Body of pancreas (tissue), 4 donors: ENCODE results near the gene GUCY2C. TPM values are rescaled to one million over a fixed set of nuclear protein-coding genes. Genes with fewer than 3 reads are reported as not detected.

Experiments
- ATAC-seq: fragments of 150-250 bp; one replicate; pipeline ENCODE4 v1.9.1; 2016
- DNase-seq, 4 donors: peaks; one replicate each; pipeline ENCODE4 v3.0.0-alpha.2; 2019
- H3K27ac ChIP-seq, 4 donors: fragments of 200-600 bp; sonication (generic); 1 replicate in 3 of 4; 2 replicates in 1 of 4; pipeline versions ENCODE4 v1.5.1 to v1.6.1; 2016 to 2019; ENCODE audit warnings: mild to moderate bottlenecking in 1 of 4, mixed read lengths in 1 of 4, moderate library complexity in 1 of 4
- H3K27me3 ChIP-seq, 2 donors: fragments of 200-600 bp; sonication (generic); one replicate each; pipeline ENCODE4 v1.6.0; 2016; ENCODE audit warnings: mild to moderate bottlenecking in 1 of 2
- H3K36me3 ChIP-seq, 2 donors: fragments of 200-600 bp; sonication (generic); replicated peaks in 1 of 2; 2 replicates each; pipeline ENCODE4 v1.5.1; 2016; ENCODE audit warnings: low read depth in 2 of 2; ENCODE audit not compliant: insufficient read depth in 1 of 2
- H3K4me1 ChIP-seq: fragments of 200-600 bp; sonication (generic); one replicate; pipeline ENCODE4 v1.6.0; 2016
- H3K4me3 ChIP-seq, 2 donors: fragments of 200-600 bp; sonication (generic); 1 replicate in 1 of 2; 2 replicates in 1 of 2; pipeline ENCODE4 v1.5.1; 2016 to 2019
- H3K9me3 ChIP-seq, 3 donors: fragments of 200-600 bp; sonication (generic); 1 replicate in 2 of 3; 2 replicates in 1 of 3; pipeline ENCODE4 v1.5.1; 2016
- POLR2A ChIP-seq, 3 donors: fragments of 450-650 bp; IDR thresholded peaks; one replicate each; pipeline ENCODE4 v1.6.1; 2016; ENCODE audit warnings: antibody characterized with exemption in 3 of 3, mild to moderate bottlenecking in 2 of 3
- WGBS, 2 donors: methylation state at CpG; one replicate each; pipeline ENCODE4 v1.1.5; 2017; 5-methylcytosine and 5-hydroxymethylcytosine counted together
- intact Hi-C: fragments of 100-400 bp; cut with DNase I; formaldehyde crosslinking; loops from one replicate; pipeline ENCODE4 v1.15.1; 2023
- total RNA-seq, 2 donors: library from RNA; depleted of rRNA; stranded (reverse); fragments of >200 nt; gene quantifications; one replicate each; pipeline ENCODE4 v1.1.0, GENCODE V29; 2016
- TF ChIP-seq, protein P1 (sequence below), 7 experiments: fragments of 450-650 bp in 4 of 7; fragments of 200-600 bp in 3 of 7; sonication (generic) in 3 of 7; IDR thresholded peaks; one replicate each; pipeline ENCODE4 v1.5.1; 2016 to 2019; ENCODE audit warnings: antibody characterized with exemption in 7 of 7

Gene GUCY2C
- total RNA-seq, 2 donors from 2014 or later, result not detected

DNA sequence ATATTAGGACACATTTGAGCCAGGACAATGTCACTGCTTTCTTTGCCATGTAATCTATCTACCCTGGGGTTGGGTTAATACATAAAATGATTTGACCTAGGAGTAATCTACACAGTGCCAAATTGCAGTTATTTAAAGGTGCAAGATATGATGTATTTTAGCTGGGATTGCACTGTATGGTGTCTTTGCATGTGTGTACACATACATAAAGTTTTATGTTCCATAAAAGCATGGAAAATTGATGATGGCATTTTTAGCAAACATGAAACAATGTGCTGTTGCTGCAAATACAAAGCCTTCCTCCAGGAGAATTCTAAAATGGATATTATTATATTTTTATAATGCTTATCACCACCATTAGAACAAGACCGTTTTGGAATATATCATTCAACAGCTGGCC is 104.7 kb downstream of the GUCY2C start:
- no peak for ATAC-seq
- H3K9me3 ChIP-seq, result no peaks in the 10 kb centered on the region

DNA sequence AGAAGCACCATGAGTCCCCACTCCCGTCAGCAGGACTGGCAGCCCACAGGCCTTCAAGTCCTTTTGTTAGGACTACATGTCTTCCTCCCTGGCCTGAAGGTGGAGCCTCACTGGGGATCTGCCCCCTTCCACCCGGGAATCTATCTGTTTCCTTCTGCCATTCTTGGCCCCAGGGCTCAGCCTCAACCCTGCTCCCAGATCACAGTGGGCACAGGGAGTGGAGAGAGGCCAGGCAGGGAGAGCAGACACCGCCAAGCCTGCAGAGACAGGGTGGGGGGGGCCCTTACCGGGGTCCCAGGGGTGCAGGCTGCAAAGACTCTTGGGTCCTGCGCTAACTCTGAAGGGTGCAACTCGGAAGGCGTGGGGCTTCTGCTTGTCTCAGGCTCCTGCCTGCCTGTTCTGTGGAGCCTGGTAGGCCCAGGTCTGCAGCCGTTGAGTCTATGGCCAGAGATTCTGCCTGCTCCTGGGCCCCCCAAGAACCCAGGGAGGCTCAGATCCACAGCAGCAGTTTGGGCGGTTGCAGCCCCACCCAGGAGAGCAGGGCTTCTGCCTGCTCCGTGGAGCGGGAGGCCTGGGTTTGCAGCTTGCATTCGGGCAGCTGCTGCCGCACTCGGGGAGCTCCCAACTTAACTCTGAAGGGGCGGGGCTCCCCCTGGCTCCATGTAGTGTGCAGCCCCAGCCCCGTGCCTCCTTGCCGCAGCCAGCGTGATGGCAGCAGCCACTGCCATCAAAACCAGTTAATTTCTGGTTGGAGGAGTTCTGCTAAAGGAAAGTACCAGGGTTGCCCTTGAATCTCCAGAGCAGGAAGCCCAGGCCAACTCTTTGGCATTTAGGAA is 107.0 kb downstream of the GUCY2C start:
- Histone ChIP-seq H3K9me3 (no peaks in the 10 kb centered on the region), H3K36me3 (no peaks in the 10 kb centered on the region), H3K4me3 (no peak overlapping the region), H3K27ac (no peak overlapping the region), H3K27me3 (no peaks in the 10 kb centered on the region), H3K4me1 (peaks cover 8% of the 10 kb centered on the region)
- intact Hi-C loops, result no loop called here
- DNase-seq, result no peak
- no peak for ATAC-seq
- TF ChIP-seq, protein P1, sequence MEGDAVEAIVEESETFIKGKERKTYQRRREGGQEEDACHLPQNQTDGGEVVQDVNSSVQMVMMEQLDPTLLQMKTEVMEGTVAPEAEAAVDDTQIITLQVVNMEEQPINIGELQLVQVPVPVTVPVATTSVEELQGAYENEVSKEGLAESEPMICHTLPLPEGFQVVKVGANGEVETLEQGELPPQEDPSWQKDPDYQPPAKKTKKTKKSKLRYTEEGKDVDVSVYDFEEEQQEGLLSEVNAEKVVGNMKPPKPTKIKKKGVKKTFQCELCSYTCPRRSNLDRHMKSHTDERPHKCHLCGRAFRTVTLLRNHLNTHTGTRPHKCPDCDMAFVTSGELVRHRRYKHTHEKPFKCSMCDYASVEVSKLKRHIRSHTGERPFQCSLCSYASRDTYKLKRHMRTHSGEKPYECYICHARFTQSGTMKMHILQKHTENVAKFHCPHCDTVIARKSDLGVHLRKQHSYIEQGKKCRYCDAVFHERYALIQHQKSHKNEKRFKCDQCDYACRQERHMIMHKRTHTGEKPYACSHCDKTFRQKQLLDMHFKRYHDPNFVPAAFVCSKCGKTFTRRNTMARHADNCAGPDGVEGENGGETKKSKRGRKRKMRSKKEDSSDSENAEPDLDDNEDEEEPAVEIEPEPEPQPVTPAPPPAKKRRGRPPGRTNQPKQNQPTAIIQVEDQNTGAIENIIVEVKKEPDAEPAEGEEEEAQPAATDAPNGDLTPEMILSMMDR (IDR thresholded peaks at IDR 0.05), result no peak
- no peak for TF ChIP-seq POLR2A (IDR thresholded peaks at IDR 0.05)
- WGBS, 2 donors, result 94 to 100% methylated on average over 1 to 18 of the region's 18 CpGs

More for the DNA sequence above, 104.7 kb downstream of the GUCY2C start:
- WGBS, 2 donors, result 30% methylated on average over 1 of the region's 1 CpG
- Histone ChIP-seq H3K27me3 (no peaks in the 10 kb centered on the region), H3K4me3 (no peak overlapping the region), H3K36me3 (no peaks in the 10 kb centered on the region), H3K4me1 (peaks cover 8% of the 10 kb centered on the region), H3K27ac (peak overlapping the region in 1 of 4 donors; percentile 14)
- intact Hi-C loops, result no loop called here
- DNase-seq, result no peak
- TF ChIP-seq, protein P1 (IDR thresholded peaks at IDR 0.05), result no peak
- TF ChIP-seq POLR2A (IDR thresholded peaks at IDR 0.05), result no peak

DNA sequence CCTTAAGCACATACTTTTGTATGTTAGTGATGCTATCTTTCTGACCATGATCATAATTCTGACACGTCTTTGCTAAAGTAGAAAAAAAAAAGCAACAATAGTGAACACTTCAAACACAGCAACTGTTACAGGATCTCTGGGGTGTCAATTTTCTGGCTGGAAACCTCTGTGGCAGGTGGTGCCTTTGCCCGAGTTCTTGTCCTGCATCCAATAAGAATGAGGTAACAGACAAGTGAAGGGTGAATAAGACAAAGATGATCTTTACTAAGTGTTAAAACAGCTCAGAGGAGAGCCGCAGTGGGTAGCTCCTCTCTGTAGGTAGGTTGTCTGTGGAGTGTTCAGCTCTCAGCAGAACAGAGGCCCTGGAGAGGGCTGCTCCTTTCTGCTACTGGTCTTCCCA is 107.8 kb downstream of the GUCY2C start:
- Histone ChIP-seq H3K4me1 (peaks cover 8% of the 10 kb centered on the region), H3K27me3 (no peaks in the 10 kb centered on the region), H3K27ac (no peak overlapping the region), H3K36me3 (no peaks in the 10 kb centered on the region), H3K4me3 (no peak overlapping the region), H3K9me3 (no peaks in the 10 kb centered on the region)
- intact Hi-C loops, result no loop called here
- WGBS, 2 donors, result 73 to 81% methylated on average over 3 of the region's 3 CpGs
- ATAC-seq, result no peak
- DNase-seq, result no peak
- no peak for TF ChIP-seq POLR2A (IDR thresholded peaks at IDR 0.05)
- TF ChIP-seq, protein P1 (IDR thresholded peaks at IDR 0.05), result no peak

DNA sequence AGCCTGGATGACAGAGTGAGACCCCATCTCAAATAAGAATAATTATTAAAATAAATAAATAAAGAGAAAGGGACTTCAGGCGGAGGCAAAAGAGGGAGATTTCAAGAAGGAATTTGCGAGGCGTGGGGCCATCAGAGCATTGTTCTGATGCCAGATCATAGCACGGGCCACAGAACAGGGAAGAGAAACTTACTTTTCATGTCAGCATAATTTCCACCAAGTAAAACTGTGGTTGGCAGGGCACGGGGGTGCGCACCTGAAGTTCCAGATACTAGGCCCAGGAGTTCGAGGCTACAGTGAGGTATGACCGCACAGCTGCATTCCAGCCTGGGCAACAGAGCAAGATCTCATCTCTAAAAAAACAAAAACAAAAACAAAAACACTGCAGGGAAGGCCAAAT is 117.8 kb downstream of the GUCY2C start:
- no peaks in the 10 kb centered on the region for H3K27me3 ChIP-seq
- TF ChIP-seq, protein P1 (IDR thresholded peaks at IDR 0.05), result no peak
- TF ChIP-seq POLR2A (IDR thresholded peaks at IDR 0.05), result no peak
- ATAC-seq, result no peak
- no peak for DNase-seq
- H3K36me3 ChIP-seq, result no peaks in the 10 kb centered on the region
- intact Hi-C loops, result no loop called here
- H3K9me3 ChIP-seq, result no peaks in the 10 kb centered on the region
- H3K27ac ChIP-seq, result no peak overlapping the region
- H3K4me1 ChIP-seq, result peaks cover 20% of the 10 kb centered on the region
- WGBS, 2 donors, result 80 to 96% methylated on average over 8 of the region's 8 CpGs
- no peak overlapping the region for H3K4me3 ChIP-seq

DNA sequence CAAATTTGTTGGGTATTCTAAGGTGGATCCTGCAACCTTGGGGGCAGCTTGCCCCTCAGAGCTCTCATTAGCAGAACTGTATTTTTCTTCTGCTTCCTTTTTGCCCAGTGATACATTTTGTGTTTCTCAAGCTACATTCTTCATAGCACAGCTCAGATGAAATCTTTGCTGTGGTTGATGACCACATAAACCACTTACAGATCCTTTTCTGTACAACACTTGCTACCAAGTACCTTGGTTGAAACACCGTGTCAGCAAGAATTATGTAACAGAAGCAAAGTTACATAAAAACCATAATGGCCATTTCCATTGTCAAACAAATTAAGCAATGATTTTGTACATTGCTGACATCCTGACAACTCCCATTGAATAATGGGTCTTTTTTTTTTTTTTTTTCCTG is 119.1 kb downstream of the GUCY2C start:
- no peak for ATAC-seq
- WGBS, 2 donors, result 64 to 86% methylated on average over 1 of the region's 1 CpG
- TF ChIP-seq, protein P1 (IDR thresholded peaks at IDR 0.05), result no peak
- TF ChIP-seq POLR2A (IDR thresholded peaks at IDR 0.05), result no peak

More for the DNA sequence above, 119.1 kb downstream of the GUCY2C start:
- Histone ChIP-seq H3K4me3 (no peak overlapping the region), H3K9me3 (no peaks in the 10 kb centered on the region), H3K27ac (no peak overlapping the region), H3K27me3 (no peaks in the 10 kb centered on the region), H3K4me1 (peaks cover 22% of the 10 kb centered on the region), H3K36me3 (no peaks in the 10 kb centered on the region)
- intact Hi-C loops, result no loop called here
- no peak for DNase-seq
